Measurements from ENCODE around the gene PEAK1. TPM values are rescaled to one million over a fixed set of nuclear protein-coding genes. Genes with fewer than 3 reads are reported as not detected.
A peak's percentile ranks its signal among the peaks of the same experiment; 100 is the strongest.

PEAK1 gene
- total RNA-seq, 4 donors from 2014 or later = 31.0 to 49.3 (median 35.0) TPM

DNA sequence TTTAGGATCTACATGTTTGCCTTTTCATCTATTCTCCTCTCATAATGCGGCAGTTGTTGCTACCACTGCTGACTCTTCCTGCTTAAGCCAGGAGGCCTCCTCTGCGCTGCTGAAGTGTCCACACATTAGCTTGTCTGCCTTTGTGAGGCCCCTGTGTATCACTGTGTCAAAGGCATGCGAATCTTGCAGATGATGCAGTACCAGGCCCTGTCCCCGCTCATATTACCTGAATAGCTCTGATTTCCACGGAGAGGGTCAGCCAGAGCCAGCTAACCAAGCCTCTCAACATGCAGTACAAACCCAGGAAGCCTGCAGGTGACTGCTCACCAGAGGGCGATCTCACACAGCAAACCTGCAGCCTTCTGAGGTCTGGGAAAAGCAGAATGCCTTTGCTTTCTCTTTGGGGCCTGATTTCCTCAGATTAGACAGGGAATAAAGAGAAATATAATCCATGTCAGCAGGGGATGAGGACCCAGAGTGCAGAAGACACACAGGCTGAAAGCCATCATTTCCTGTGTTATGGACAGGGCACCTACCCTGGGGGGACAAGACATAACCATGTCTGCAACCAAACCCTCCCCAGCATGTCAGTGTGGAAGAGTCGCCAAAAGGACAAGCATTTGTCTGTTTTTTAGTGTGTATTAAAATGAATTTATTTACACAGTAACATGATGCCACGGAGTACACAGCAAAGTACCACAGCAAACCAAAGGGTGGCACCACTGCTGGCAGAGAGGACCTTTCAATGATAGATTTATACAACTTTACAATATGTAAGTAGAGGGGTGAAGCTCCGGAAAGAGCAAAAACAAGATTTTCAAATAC lies 312.2 kb downstream of the PEAK1 start:
- WGBS, 2 donors = 47 to 52% methylated on average over 8 to 9 of the region's 9 CpGs
- peak; percentile 65 to 73 for DNase-seq
- no peak for TF ChIP-seq POLR2A (IDR thresholded peaks at IDR 0.05)
- TF ChIP-seq, protein P1, sequence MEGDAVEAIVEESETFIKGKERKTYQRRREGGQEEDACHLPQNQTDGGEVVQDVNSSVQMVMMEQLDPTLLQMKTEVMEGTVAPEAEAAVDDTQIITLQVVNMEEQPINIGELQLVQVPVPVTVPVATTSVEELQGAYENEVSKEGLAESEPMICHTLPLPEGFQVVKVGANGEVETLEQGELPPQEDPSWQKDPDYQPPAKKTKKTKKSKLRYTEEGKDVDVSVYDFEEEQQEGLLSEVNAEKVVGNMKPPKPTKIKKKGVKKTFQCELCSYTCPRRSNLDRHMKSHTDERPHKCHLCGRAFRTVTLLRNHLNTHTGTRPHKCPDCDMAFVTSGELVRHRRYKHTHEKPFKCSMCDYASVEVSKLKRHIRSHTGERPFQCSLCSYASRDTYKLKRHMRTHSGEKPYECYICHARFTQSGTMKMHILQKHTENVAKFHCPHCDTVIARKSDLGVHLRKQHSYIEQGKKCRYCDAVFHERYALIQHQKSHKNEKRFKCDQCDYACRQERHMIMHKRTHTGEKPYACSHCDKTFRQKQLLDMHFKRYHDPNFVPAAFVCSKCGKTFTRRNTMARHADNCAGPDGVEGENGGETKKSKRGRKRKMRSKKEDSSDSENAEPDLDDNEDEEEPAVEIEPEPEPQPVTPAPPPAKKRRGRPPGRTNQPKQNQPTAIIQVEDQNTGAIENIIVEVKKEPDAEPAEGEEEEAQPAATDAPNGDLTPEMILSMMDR (IDR thresholded peaks at IDR 0.05) = peak in 4 of 6 experiments; percentile 27 to 67 (median 60)
- Histone ChIP-seq H3K9me3 (no peaks in the 10 kb centered on the region), H3K36me3 (no peaks in the 10 kb centered on the region), H3K27ac (peak overlapping the region in 1 of 3 donors; percentile 45), H3K4me3 (replicated peaks in 1 of 3) (no peak overlapping the region), H3K4me1 (peaks cover 14 to 25% of the 10 kb centered on the region in 2 donors), H3K27me3 (no peaks in the 10 kb centered on the region)
- intact Hi-C loops (cut with DNase I) = loop anchor here (10.0 kb wide), 1 partner anchor 83 kb away; no protein-coding TSS in a partner anchor

DNA sequence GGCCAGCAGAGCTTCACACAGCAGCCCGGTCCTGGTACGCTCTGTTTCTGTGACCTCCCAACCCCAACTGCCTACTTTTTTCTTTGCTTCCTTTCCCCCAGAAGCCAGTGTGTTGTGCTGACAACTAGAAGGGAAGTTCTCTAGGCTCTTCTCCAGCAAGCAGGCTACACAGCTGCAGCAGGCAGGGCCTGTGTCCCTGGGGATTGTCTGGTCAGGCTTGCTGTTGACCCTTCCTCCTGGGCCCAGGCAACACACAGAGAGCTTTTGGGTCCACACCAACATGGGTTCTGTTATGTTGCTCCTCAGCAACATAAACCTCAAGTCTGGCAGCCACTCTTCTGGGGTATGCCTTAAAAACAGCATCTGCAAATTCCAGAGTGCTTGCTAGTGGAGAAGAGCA lies 312.8 kb downstream of the PEAK1 start:
- TF ChIP-seq, protein P1 (IDR thresholded peaks at IDR 0.05) = no peak
- no peak for TF ChIP-seq POLR2A (IDR thresholded peaks at IDR 0.05)
- Histone ChIP-seq H3K27me3 (no peaks in the 10 kb centered on the region), H3K4me3 (replicated peaks in 1 of 3) (no peak overlapping the region), H3K4me1 (peaks cover 14 to 25% of the 10 kb centered on the region in 2 donors), H3K36me3 (no peaks in the 10 kb centered on the region), H3K9me3 (no peaks in the 10 kb centered on the region), H3K27ac (peak overlapping the region in 1 of 3 donors; percentile 45)
- DNase-seq = peak; percentile 26 to 37
- intact Hi-C loops (cut with DNase I) = loop anchor here (10.0 kb wide), 1 partner anchor 82 kb away; no protein-coding TSS in a partner anchor
- WGBS, 2 donors = 32 to 59% methylated on average over 2 of the region's 2 CpGs

DNA sequence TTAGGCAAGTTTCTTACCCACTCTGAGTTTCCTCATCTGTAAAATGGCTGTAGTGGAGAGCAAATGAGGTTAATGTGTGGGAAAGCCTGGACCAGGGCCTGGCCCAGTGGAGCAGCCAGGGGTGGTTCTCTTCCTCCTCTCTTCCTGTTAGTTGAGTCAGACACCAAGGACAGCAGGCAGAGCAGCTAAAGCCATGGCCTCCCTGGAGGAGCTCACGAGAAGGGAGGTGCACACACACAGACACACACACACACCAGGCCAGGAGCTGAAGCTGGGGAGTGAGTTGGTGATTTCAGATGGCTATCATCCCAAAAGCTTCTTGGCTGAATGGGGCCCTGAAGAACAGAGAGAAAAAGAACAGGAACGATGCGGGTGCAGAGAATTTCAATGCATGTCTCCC lies 315.7 kb downstream of the PEAK1 start:
- no peaks in the 10 kb centered on the region for H3K27me3 ChIP-seq
- H3K4me3 ChIP-seq (replicated peaks in 1 of 3) = no peak overlapping the region
- peaks cover 14 to 25% of the 10 kb centered on the region in 2 donors for H3K4me1 ChIP-seq
- WGBS, 2 donors = 81 to 94% methylated on average over 3 of the region's 3 CpGs
- TF ChIP-seq, protein P1 (IDR thresholded peaks at IDR 0.05) = no peak
- TF ChIP-seq POLR2A (IDR thresholded peaks at IDR 0.05) = no peak
- intact Hi-C loops (cut with DNase I) = loop anchor here (10.0 kb wide), 1 partner anchor 79 kb away; no protein-coding TSS in a partner anchor
- H3K9me3 ChIP-seq = no peaks in the 10 kb centered on the region
- DNase-seq = no peak
- no peaks in the 10 kb centered on the region for H3K36me3 ChIP-seq
- no peak overlapping the region for H3K27ac ChIP-seq

DNA sequence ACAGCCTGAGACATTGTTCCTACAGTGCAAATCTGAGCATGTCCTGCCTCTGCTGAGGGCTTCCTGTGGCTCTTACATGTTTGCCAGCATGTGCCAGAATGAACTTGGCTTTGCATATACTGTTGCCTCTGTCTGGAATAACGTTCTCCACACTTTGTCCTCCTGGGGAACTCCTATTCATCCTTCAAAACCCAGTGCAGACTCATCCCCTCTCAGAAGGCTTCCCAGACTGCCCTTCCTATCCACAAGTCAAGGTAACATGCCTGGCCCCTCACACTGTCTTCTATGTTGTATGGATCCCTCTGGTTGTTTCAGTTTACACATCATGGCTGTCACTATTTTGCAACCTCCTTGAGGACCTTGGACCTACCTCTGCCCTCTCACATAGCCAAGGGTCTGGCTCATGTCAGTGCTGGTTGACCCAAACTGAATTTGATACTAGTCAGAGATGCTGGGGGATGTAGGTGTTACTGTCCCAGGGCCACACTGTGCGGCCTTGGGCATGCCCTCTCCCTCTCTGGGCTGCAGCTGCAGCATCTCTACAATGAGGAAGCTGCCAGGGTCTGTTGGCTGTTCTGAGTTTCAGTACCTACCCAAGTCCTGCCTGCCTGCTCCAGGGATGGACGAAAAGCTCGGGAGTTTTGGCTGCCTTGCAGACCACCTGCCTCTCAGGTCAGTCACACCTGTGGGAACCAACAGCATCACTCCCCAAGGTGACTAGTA lies 320.0 kb downstream of the PEAK1 start:
- Histone ChIP-seq H3K27me3 (no peaks in the 10 kb centered on the region), H3K9me3 (no peaks in the 10 kb centered on the region), H3K4me3 (replicated peaks in 1 of 3) (no peak overlapping the region), H3K36me3 (no peaks in the 10 kb centered on the region), H3K27ac (no peak overlapping the region), H3K4me1 (peaks cover 0 to 12% of the 10 kb centered on the region in 2 donors)
- intact Hi-C loops (cut with DNase I) = loop anchor here (10.0 kb wide), 1 partner anchor 75 kb away; no protein-coding TSS in a partner anchor
- WGBS, 2 donors = 89 to 94% methylated on average over 3 to 4 of the region's 4 CpGs
- TF ChIP-seq, protein P1 (IDR thresholded peaks at IDR 0.05) = no peak
- no peak for TF ChIP-seq POLR2A (IDR thresholded peaks at IDR 0.05)
- no peak for DNase-seq
